GM18517 (cell line): Measurements from ENCODE around the gene TRIO.

ENCODE experiments used
- ATAC-seq: cut with Tn5 transposase; IDR thresholded peaks from one replicate; pipeline ENCODE4 v1.9.1; 2021; ENCODE audit warnings: mild to moderate bottlenecking, moderate library complexity; ENCODE audit not compliant: unreplicated experiment

TRIO gene

DNA sequence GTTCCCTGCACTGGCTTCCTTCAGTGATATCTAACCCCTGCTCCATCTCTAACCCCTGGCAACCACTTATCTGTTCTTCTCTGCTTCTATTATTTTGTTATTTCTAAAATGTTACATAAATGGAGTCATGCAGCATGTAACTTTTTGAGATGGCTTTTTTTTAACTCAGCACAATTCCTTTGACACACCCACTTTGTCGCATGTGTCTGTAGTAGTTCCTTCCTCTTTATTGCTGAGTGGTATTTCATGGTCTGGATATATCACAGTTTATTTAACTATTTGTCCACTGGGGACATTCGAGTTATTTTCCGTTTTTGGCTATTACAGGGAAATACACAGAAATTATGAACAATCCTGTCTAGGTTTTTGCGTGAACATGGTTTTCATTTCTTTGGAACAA is 200.2 kb downstream of the TRIO start:
- ATAC-seq: no peak

DNA sequence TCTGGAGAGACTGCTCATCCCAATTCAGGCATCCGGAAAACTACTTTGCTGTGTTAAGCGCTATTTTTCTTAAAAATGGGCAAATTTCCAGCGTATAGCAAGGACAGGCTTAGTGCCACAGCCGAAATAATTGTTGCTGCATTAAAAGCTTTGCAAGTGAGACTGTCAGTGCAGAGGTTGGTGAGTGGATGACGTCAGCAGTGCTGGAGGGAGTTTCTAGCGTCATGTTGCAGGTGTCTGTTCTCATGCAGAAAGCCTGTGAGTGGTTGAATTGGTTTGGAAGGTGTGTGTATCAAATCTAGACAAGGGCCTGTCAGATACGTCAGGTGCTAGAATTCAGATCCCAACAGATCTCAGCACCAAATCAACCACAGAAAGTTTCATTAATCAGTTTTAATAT is 204.4 kb downstream of the TRIO start:
- ATAC-seq: no peak

DNA sequence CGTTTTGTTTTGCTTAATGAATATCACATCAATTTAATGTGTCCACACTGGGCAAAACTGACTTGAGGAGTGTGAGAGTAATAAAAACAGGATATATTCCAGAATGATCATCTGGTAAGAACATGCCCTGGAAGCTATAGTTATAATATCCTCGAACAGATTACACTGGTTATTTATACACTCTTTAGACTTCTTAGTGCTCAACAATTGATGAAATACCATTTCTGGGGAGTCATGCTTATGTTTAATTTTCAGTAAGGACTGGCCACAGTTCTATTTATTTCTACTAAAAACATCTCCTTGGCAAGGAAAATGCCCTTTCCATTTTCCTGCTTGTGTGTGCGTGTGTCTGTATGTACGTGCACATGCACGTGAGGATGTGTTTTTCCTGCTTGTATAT is 205.0 kb downstream of the TRIO start:
- no peak for ATAC-seq

DNA sequence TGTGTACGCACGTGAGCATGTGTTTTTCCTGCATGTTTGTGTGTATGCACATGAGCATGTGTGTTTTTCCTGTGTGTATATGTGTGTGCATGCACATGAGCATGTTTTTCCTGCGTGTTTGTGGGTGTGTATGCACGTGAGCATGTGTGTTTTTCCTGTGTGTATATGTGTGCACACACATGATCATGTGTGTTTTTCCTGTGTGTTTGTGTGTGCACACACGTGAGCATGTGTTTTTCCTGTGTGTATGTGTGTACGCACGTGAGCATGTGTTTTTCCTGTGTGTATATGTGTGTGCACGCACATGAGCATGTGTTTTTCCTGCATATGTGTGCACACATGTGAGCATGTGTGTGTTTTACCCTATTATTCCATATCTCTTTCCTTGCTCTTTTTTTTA is 205.9 kb downstream of the TRIO start:
- no peak for ATAC-seq

DNA sequence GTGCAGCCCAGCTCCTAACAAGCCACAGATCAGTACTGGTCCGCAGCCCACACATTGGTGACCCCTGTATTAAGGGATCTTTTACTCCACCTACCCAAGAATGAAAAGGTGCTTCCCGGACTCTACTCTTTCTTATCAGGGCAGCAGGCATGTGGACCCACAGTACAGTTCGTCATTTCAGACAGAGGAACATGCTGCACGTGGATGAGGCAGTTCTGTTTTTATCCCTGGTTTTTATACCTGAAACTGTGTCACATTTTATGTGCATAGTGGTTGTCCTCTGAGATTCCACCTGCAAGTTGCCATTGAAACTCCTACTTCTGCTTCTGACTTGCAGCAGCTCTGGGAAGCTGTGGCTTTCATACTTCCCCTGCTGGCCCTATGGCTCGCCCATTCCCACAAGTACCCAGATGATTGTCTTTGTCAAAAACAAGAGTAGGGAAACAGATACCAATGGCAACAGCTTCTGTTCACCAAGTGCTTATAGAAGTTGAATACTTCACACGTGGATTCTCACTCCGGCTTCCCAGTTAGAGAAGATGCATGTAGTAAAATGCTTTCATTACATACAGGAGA is 208.0 kb downstream of the TRIO start:
- ATAC-seq: no peak

DNA sequence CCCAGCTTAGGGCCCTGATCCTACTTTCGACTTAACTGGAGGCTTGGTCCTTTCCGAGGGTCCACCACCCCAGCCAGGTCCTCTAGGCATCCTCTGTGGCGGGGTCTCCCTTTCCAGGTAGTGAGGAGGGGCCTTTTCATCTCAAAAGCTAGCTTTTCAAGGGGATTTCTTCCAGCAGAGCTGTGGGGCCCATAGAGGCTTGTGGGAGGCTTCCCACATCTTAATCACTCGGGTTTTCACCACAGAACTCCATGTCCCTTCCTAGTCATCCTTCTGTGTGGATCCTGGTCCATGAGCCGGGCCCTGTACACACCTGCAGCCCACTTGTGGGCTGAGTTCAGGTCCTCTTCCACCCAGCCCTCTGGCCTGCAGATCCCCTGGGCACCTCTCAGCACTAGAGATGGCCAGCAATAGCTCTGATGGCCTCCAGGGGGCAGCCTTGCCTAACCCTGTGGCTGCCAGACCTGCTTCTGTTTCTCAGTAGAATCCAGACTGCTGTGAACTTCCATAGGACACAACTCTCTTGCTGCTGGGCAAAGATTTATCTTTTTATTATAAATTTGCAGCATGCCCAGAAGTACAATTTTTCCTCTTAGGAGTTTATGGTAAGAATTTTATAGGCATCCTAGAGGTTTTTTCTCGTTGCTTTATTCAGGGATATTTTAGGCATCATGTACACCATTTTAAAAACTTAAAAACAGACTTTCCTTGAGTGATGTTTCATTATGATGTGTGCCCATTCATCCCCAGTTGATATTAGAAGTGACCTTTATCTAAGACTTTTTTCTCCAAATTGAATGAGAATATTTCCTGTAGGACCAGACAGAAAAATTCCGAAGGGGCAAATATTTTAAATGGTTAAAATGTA is 208.9 kb downstream of the TRIO start:
- peak; percentile 79 for ATAC-seq

DNA sequence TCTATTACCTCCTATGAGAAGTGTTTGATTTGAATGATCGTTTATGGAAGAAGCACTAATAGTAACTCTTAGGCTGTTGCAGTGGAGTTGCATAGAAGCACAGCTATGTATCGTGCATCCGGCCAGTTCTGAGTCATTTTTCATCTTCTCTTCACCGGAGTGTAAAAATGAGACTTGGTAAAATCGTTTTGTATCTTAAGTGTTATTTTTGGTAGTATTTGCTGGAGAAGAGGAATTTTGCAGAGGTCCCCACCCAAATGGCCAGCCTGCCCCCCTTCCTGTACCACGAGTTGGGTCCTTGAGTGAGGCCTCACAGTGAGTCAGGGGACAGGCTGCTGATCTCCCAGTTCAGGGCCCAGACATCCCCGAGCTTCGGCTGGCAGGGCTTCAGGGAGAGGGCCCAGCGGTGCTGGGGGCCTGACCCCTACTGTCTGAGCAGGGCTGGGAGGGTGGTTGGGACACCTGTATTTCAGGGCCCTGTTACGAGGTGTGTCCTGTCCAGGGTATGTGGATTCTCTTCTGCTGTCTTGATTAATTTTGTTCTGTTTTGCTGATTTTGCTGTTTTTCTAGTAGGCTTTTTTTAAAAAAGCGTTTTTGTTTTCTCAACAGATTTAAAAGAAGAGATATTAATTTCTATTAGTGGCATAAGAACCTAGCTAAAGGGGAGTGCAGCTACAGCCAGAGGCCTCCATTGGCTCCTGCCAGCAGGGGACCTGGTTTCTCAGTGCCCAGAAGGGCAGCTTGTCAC is 210.8 kb downstream of the TRIO start:
- ATAC-seq: no peak

DNA sequence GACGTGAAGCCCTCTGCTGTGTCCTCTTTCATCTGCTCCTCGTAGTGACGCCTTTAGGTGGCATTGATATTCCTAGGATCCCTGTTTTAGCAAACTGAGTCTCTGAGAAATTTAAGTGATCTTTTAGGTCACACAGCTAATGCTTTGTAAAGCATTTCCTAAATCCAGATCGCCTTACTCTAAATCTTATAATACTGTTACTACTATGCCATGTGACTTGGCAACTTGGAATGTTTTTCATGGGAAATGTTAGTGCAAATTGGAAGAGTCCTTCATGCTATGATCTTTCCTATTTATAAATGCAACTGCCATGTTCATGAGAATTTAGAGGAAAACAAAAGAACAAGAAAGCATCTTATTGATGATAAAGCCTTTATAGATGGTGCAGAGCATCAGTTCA is 212.2 kb downstream of the TRIO start:
- ATAC-seq: no peak

DNA sequence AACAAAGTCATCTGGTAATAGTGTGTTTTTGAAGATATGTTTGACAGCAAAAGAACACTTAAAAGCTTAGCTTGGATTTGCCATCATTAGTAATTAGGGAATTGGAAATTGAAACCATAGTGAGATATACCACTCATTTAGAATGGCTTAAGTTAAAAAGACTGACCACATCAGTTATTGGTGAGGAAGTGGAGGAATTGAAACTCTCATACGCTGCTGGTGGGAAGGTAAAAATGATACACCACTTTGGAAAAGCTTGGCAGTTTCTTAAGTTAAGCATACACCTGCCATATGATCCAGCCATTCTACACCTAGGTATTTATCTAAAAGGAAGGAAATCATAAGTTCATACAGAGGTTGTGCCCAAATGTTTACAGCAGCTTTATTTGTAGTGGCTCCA is 213.2 kb downstream of the TRIO start:
- no peak for ATAC-seq

DNA sequence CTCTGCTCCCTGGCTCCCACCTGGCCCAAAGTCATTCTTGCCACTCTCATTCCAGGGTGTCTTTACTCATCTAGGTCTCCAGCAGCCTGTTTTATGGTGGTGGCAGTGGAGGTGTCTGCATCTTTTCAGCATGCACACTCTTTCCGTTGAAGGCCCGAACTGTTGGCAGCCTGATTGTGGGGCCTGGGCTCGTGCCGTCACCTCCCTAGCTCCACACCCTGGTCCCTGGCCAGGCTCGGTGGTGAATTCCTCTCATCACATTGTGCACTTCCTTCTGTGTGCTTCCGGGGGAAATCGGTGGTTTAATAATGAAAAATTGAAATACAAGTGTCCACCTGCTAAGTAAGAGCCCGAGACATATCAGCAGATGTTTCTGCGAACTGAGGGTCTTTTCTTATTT is 214.3 kb downstream of the TRIO start:
- ATAC-seq: no peak

DNA sequence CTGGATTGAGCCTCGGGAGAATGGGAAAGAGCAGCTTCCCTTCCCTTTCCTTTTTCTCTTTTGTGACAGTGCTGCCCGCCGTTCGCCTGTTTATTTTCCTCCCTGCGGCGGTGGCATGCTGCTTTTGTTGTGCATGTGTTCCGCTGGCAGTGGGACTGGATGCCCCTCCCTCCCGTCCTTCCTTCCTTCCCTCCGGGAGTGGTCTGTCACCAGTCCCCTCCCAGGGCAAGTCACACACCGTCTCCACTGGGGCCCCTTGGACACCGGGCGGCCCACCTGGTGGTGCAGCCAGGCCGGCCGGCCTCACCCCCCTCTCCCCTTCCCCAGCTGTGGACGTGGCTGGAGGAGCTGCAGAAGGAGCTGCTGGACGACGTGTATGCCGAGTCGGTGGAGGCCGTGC is 214.7 kb downstream of the TRIO start:
- ATAC-seq: no peak

DNA sequence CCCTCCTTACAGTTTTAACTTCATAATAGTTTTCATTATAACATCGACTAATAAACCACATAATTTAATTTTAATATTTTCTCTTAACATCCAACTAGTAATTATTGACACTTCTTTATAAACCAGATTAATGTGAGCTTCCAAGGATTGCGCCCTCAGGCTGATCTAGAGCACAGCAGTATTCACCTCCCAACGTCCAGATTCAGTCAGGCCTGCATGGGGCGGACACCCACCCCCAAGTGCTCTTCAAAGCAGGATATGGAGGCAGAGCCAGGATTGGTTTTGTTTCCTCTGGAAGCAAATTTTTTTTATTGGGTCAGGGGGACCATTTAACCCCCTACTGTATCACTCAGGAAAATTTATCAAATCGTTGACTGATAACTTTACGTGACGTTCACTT is 215.4 kb downstream of the TRIO start:
- no peak for ATAC-seq

DNA sequence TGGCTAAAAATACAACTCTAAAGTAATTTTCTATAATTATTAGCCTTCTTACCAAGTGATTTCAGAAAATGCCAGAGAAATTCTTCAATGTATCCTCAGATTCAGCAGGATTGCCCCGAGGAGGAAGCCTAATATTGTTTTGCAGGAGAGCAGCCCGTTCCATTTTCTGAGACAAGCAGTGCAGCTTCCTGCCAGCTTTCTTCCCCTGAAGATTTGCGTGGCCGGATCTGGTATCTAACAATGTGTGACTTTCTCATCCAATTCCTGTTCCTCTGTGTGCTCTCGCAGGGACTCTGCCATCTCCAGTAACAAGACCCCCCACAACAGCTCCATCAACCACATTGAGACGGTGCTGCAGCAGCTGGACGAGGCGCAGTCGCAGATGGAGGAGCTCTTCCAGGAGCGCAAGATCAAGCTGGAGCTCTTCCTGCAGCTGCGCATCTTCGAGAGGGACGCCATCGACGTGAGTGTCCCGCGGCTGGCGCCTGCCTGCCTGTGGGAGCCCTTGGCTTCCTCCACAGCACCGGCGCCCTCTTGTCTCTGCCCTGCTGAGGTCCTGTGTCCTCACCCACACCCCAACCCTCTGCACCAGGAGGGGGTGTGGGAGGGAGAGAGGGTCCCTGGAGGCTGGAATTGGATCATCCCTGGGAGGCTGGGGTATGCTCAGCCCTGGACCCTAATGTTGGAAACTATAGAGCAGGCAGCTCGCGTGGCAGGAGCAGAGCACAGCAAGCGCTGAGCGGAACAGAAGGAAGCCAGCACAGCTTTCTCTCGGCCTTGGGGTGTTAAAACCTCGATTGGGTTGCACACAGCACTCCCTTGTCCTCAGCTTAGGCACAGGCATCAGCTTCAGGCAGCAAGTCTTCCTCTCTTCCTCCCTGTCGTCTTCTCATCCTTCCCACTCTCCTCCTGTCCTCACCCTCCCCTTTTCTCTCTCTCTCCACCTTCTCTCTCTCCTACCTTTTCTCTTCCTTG is 216.2 kb downstream of the TRIO start:
- no peak for ATAC-seq

DNA sequence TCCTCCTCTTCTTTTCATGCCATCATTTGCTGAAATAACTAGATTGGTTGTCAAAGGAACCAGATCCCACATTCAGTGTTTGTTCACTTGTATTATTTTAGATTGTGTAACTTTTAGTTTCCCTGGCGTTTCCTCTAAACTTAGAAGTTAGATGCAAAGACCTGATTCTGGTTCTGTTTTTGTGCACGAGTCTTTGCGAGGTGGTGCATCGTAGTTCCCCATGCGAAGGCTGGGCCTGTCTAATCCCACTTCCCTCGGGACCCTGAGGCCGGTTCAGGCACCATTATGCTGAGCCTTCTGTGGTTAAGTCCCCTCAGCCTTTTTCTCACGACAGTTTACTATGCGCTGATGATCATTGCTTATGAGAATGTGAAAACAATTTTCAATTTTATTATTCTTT is 219.3 kb downstream of the TRIO start:
- no peak for ATAC-seq

DNA sequence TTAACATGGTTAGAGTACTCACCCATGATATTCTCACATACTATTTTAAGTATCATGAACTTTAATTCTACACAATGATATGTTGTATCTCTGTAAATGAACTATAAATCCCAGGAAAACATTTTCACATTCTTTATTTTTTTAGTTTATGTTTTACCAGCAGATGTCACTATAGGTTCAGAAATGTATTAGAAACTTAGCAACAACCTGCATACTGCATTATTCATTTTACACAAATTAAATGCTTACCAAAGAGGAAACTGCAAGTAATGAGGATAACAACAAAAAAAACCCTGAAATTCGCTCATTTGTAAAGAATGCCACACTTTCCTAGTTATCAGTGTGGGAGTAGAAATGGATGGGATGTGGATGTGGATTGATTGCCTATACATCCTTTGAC is 221.0 kb downstream of the TRIO start:
- no peak for ATAC-seq

DNA sequence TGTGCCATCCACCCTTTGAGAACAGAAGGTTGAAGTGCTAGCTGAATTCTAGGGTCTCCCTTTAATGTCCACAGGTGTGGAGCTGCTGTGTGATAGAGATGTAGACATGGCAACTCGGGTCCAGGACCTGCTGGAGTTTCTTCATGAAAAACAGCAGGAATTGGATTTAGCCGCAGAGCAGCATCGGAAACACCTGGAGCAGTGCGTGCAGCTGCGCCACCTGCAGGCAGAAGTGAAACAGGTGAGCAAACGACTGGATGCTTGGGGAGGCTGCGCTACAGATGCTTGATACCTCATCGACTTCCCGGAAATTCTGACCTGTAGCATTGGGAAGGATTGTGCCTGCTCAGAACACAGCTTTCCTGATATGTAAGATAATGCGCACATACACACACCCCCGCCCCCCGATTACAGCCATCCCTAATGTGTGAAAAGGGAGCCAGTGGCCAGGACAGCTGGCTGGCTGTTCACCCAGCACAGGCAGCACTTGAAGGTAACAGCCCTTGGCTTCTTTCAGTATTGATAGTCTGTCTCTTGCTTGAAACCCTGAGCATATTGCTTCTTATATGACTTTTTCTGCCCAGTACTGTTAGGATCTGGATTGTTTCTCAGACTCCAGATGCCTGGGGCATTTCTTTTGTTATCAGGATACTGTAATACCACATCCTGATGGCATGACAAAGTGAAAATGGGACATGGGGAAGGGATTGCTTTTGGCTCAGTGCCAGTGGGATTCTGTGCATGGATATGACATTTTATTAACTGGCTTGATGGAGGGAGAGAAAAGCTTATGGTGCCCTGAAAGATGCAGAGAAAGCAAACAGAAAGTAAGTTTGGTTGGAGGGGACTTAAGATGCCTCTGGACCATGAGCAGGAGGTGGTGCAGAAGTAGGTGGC is 221.7 kb downstream of the TRIO start:
- ATAC-seq: no peak

DNA sequence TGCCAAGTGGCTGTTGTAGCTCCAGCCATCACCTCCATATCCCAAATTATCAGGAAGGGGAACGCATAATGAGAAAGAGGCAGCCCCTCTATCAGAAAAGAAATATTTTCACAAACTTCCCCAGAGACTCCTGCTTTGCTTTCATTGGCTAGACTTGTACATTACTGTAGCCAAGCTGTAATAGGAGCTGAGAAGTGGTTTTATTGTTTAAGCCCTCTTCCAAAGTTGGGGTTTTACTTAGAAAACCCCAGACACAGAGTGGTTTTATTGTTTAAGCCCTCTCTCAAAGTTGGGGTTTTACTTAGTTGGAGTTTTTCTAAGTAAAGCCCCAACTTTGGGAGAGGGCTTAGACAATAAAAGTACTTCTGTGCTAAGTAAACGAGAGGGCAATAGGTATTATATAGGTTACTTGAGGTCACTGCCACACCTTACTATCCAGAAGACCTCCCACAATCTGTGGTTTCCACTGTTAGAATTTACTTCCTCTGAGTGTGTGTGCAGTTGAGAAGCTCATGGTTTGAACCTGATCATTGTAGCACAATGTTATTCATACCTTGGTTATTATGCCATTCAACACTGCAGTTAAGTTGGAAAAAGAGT is 222.8 kb downstream of the TRIO start:
- no peak for ATAC-seq

DNA sequence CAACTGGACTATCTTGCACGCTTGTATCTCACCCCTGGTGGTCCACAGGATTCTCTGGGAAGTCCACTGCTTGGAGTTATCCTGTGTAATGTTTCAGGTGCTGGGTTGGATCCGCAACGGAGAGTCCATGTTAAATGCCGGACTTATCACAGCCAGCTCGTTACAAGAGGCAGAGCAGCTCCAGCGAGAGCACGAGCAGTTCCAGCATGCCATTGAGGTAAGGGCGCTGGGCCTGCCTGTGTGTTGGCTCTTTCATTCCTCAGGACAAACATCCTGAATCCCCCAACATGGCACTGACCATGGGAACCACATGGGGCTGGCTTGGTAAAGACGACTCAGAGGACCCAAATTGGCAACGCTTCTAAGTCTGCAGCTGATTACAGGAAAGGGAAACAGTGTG is 223.6 kb downstream of the TRIO start:
- ATAC-seq: no peak

DNA sequence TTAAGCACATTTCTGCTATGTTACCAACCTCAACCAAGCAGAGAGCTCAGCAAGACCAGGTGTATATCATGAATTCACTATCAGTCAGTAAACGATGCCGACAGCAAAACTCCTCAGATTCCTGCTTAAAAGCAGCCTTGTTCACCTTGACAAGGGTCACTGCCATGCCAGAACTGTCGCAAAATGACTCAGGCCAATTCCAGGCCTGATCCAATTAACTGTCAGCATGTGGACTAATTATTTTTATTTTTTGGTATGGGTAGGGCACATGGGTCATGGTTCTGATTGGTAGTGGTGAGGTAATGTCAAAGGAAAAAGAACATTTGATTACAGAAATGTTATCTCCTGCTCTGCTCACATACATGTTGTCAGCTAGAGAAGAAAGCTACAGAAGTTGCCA is 224.2 kb downstream of the TRIO start:
- ATAC-seq: no peak
